Left lung (tissue), 10 donors: ENCODE measurements around the gene ARHGAP10. TPM values are rescaled to one million over a fixed set of nuclear protein-coding genes. Genes with fewer than 3 reads are reported as not detected.

Experiments used
- ATAC-seq: fragments of 200-7000 bp; cut with Tn5 transposase; one replicate; pipeline ENCODE4 v1.9.1; 2020; ENCODE audit warnings: moderate library complexity
- DNase-seq, 4 donors: peaks; one replicate each; pipeline ENCODE4 v3.0.0-alpha.2; 2013 to 2020
- H3K27ac ChIP-seq, 2 donors: fragments of 200-600 bp; sonication (generic) in 1 of 2; one replicate each; pipeline versions ENCODE4 v1.5.0 to v1.8.0; 2020 to 2021
- H3K27me3 ChIP-seq, 2 donors: fragments of 200-600 bp; sonication (generic) in 1 of 2; one replicate each; pipeline versions ENCODE4 v1.5.0 to v1.8.0; 2020 to 2021
- H3K36me3 ChIP-seq, 2 donors: fragments of 200-600 bp; sonication (generic) in 1 of 2; one replicate each; pipeline versions ENCODE4 v1.5.0 to v1.8.0; 2020 to 2021
- H3K4me1 ChIP-seq, 2 donors: fragments of 200-600 bp; one replicate each; pipeline ENCODE4 v1.8.0; 2021
- H3K4me3 ChIP-seq, 2 donors: fragments of 200-600 bp; sonication (generic) in 1 of 2; one replicate each; pipeline versions ENCODE4 v1.5.0 to v1.8.0; 2020 to 2021; ENCODE audit warnings: mild to moderate bottlenecking in 1 of 2
- H3K9me3 ChIP-seq, 2 donors: fragments of 200-600 bp; sonication (generic) in 1 of 2; one replicate each; pipeline versions ENCODE4 v1.5.0 to v1.8.0; 2020 to 2021
- intact Hi-C, 2 donors: fragments of 100-400 bp; cut with DNase I; formaldehyde crosslinking; loops; one replicate each; pipeline versions ENCODE4 v1.11.2 to v1.14.2; 2022
- microRNA-seq, 2 donors: library from miRNA; unstranded; fragments of <30 nt; microRNA quantifications; one replicate each; pipeline ENCODE4, GENCODE V29; 2019
- polyA plus RNA-seq, 6 donors: library from polyadenylated mRNA; unstranded; fragments of 120-200 nt; gene quantifications; one replicate each; pipeline ENCODE4 v1.2.1, GENCODE V29; 2013; ENCODE audit not compliant: insufficient read length in 6 of 6
- total RNA-seq, 2 donors: library from RNA; stranded (reverse); fragmentation: NEBNext Ultra II Directional; extraction: Animal tissue kit (Norgen Biotek cat#: 25700); gene quantifications; one replicate each; pipeline ENCODE4 v1.2.1, GENCODE V29; 2021
- TF ChIP-seq, protein P1 (sequence below), 2 donors: fragments of 200-600 bp; sonication (generic) in 1 of 2; IDR thresholded peaks; one replicate each; pipeline versions ENCODE4 v1.5.0 to v1.8.0; 2021; ENCODE audit warnings: antibody characterized with exemption in 2 of 2
- donor health status: DM: no; HTN: yes; CAD: no.
- donor health status: DM: no; HTN: no; CAD: no.

Gene ARHGAP10
- total and polyA plus RNA-seq, 8 donors: 11.6 to 25.4 (median 14.2) TPM

DNA sequence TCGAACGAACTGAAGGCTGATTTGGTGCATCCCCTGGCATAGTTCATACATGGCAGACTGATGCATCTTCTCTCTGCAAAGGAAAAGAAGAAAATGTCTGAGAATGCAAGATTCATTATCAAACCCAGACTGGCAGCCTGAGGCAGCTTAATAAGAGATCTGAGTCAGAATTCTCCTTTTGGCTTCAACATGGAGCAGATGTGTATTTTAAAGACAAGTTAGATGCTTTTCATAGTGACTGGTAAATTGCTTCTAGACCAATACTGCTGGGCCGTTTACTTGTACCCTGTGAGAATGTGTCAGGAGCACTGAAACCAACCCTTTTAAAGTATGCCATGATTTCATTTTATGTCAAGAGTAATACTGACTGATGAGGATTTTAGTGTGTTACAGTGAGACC lies 388.3 kb downstream of the ARHGAP10 start:
- Histone ChIP-seq H3K36me3 (peaks cover 0 to 9% of the 10 kb centered on the region in 2 donors), H3K27ac (no peak overlapping the region), H3K4me1 (no peaks in the 10 kb centered on the region), H3K9me3 (peaks cover 0 to 34% of the 10 kb centered on the region in 2 donors), H3K27me3 (no peaks in the 10 kb centered on the region), H3K4me3 (no peak overlapping the region)
- TF ChIP-seq, protein P1, sequence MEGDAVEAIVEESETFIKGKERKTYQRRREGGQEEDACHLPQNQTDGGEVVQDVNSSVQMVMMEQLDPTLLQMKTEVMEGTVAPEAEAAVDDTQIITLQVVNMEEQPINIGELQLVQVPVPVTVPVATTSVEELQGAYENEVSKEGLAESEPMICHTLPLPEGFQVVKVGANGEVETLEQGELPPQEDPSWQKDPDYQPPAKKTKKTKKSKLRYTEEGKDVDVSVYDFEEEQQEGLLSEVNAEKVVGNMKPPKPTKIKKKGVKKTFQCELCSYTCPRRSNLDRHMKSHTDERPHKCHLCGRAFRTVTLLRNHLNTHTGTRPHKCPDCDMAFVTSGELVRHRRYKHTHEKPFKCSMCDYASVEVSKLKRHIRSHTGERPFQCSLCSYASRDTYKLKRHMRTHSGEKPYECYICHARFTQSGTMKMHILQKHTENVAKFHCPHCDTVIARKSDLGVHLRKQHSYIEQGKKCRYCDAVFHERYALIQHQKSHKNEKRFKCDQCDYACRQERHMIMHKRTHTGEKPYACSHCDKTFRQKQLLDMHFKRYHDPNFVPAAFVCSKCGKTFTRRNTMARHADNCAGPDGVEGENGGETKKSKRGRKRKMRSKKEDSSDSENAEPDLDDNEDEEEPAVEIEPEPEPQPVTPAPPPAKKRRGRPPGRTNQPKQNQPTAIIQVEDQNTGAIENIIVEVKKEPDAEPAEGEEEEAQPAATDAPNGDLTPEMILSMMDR (IDR thresholded peaks at IDR 0.05): no peak
- intact Hi-C loops: no loop called here
- no peak for DNase-seq
- ATAC-seq: no peak

Small RNA genes within 50 kb of the gene (microRNA-seq; reads per million reads assigned to microRNA genes)
- 0.17 to 0.41 reads per million in 2 donors for gene MIR4799

Other genes starting within 250 kb of the ARHGAP10 start
- 10 to 100 TPM; 35.5 to 42.1 TPM for gene TMEM184C, start 114.7 kb upstream of the ARHGAP10 start, total RNA-seq
- gene TMEM184C, start 114.7 kb upstream of the ARHGAP10 start, polyA plus RNA-seq: 10 to 100 TPM; 33.7 to 41.9 (median 38.9) TPM
- gene PRMT9, start 47.9 kb upstream of the ARHGAP10 start, total RNA-seq: 1 to 10 TPM; 7.4 to 8.9 TPM
- gene PRMT9, start 47.9 kb upstream of the ARHGAP10 start, polyA plus RNA-seq: 10 to 100 TPM; 22.4 to 28.6 (median 24.9) TPM